Chondrocyte (in vitro differentiated cells): Measurements from ENCODE around the gene SSBP3. TPM values are rescaled to one million over a fixed set of nuclear protein-coding genes. Genes with fewer than 3 reads are reported as not detected.

Experiments used
- DNase-seq: peaks from one replicate; pipeline ENCODE4 v3.0.0; 2021; ENCODE audit warnings: mixed read lengths, low spot score
- H3K27ac Mint-ChIP-seq: one replicate; pipeline ENCODE4 v1.8.0; 2021; ENCODE audit warnings: mild to moderate bottlenecking, moderate library complexity, mixed read lengths; ENCODE audit not compliant: unreplicated experiment
- H3K27me3 Mint-ChIP-seq: 2 replicates; pipeline ENCODE4 v1.8.0; 2021; ENCODE audit warnings: low read depth, mixed read lengths
- H3K36me3 Mint-ChIP-seq: 2 replicates; pipeline ENCODE4 v1.8.0; 2021; ENCODE audit warnings: low read depth, mixed read lengths
- H3K4me1 Mint-ChIP-seq: 2 replicates; pipeline ENCODE4 v1.8.0; 2021; ENCODE audit warnings: low read depth, mild to moderate bottlenecking, mixed read lengths
- H3K4me3 Mint-ChIP-seq: one replicate; pipeline ENCODE4 v1.8.0; 2021; ENCODE audit warnings: mild to moderate bottlenecking, moderate library complexity, mixed read lengths; ENCODE audit not compliant: unreplicated experiment
- H3K9me3 Mint-ChIP-seq: 2 replicates; pipeline ENCODE4 v1.8.0; 2021; ENCODE audit warnings: low read depth, mixed read lengths
- total RNA-seq: library from RNA; stranded (reverse); gene quantifications from 3 replicates; pipeline ENCODE4 v1.2.1, GENCODE V29; 2021
- TF ChIP-seq, protein P1 (sequence below): fragments of 200-600 bp; sonication (generic); IDR thresholded peaks from 2 replicates; pipeline ENCODE4 v1.5.0; 2021; ENCODE audit warnings: antibody characterized with exemption, mild to moderate bottlenecking, moderate library complexity

Gene SSBP3
- total RNA-seq, 1 donor from 2014 or later = 22.0 TPM

- no peaks in the 10 kb centered on the region for H3K9me3 Mint-ChIP-seq
- DNase-seq = peak; percentile 34
- H3K27ac Mint-ChIP-seq = peak overlapping the region; percentile 80
- TF ChIP-seq, protein P1, sequence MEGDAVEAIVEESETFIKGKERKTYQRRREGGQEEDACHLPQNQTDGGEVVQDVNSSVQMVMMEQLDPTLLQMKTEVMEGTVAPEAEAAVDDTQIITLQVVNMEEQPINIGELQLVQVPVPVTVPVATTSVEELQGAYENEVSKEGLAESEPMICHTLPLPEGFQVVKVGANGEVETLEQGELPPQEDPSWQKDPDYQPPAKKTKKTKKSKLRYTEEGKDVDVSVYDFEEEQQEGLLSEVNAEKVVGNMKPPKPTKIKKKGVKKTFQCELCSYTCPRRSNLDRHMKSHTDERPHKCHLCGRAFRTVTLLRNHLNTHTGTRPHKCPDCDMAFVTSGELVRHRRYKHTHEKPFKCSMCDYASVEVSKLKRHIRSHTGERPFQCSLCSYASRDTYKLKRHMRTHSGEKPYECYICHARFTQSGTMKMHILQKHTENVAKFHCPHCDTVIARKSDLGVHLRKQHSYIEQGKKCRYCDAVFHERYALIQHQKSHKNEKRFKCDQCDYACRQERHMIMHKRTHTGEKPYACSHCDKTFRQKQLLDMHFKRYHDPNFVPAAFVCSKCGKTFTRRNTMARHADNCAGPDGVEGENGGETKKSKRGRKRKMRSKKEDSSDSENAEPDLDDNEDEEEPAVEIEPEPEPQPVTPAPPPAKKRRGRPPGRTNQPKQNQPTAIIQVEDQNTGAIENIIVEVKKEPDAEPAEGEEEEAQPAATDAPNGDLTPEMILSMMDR = no peak
- peaks cover 22% of the 10 kb centered on the region for H3K4me1 Mint-ChIP-seq
- no peaks in the 10 kb centered on the region for H3K27me3 Mint-ChIP-seq
- no peak overlapping the region for H3K4me3 Mint-ChIP-seq
- peaks cover 3% of the 10 kb centered on the region for H3K36me3 Mint-ChIP-seq
Measured at GRCh38 chr1:54384918-54385726, 21.1 kb downstream of the SSBP3 start.

DNA sequence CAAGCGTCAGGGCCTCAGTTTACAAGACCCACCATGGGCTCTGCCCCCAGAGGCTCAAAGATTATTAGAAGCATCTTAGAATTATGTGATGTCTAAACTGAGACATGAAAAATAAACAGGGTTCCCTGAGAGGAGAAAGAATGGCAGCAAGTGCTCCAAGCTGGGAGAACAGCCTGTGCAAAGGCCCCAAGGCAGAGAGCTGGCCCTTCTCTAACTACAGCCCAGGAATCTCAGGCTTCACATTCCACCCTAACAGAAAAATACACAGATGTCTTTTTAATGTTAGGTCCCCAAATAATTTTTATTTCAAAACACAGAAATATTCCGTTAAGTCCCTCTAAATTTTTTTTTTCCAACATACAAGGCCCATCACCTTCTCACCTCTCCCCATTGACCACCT lies 21.7 kb downstream of the SSBP3 start:
- TF ChIP-seq, protein P1 = no peak
- no peak for DNase-seq
- Mint-ChIP-seq H3K27me3 (no peaks in the 10 kb centered on the region), H3K9me3 (no peaks in the 10 kb centered on the region), H3K4me1 (peaks cover 22% of the 10 kb centered on the region), H3K36me3 (peaks cover 3% of the 10 kb centered on the region), H3K4me3 (no peak overlapping the region), H3K27ac (peak overlapping the region; percentile 80)

- no peak for DNase-seq
- Mint-ChIP-seq H3K36me3 (peaks cover 2% of the 10 kb centered on the region), H3K4me1 (peaks cover 27% of the 10 kb centered on the region), H3K27ac (no peak overlapping the region), H3K9me3 (no peaks in the 10 kb centered on the region), H3K27me3 (no peaks in the 10 kb centered on the region), H3K4me3 (no peak overlapping the region)
- TF ChIP-seq, protein P1 = no peak
Measured at GRCh38 chr1:54381524-54381923, 24.7 kb downstream of the SSBP3 start.

DNA sequence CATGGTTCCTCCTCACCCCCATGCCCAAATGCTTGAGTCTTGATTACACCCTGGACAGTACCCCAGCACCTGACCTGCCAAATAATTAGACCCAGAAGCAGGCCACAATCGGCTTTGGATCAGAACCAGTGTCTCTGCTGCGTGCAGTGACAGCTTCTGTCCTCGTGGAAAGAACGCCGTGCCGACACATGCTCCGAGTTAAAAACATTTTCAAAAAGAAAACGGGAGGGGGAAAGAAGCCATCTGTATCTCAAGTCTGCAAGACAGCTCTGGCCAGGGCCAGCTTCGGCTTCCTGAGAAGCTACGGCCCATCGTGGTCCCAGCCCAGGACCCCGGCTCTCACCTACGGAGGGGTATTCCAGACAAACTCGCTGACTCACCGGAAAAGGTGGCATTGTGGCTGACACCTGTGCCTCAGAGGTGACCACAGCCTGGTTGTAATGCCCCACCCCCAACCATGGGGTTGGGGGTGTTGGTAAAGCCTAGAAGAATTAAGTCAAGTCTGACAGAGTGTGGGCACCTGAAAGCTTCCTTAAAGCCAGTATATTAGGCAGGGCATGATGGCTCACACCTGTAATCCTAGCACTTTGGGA lies 25.8 kb downstream of the SSBP3 start:
- TF ChIP-seq, protein P1 = no peak
- Mint-ChIP-seq H3K4me1 (peaks cover 22% of the 10 kb centered on the region), H3K27me3 (no peaks in the 10 kb centered on the region), H3K36me3 (peaks cover 2% of the 10 kb centered on the region), H3K4me3 (no peak overlapping the region), H3K27ac (no peak overlapping the region), H3K9me3 (no peaks in the 10 kb centered on the region)
- DNase-seq = no peak

DNA sequence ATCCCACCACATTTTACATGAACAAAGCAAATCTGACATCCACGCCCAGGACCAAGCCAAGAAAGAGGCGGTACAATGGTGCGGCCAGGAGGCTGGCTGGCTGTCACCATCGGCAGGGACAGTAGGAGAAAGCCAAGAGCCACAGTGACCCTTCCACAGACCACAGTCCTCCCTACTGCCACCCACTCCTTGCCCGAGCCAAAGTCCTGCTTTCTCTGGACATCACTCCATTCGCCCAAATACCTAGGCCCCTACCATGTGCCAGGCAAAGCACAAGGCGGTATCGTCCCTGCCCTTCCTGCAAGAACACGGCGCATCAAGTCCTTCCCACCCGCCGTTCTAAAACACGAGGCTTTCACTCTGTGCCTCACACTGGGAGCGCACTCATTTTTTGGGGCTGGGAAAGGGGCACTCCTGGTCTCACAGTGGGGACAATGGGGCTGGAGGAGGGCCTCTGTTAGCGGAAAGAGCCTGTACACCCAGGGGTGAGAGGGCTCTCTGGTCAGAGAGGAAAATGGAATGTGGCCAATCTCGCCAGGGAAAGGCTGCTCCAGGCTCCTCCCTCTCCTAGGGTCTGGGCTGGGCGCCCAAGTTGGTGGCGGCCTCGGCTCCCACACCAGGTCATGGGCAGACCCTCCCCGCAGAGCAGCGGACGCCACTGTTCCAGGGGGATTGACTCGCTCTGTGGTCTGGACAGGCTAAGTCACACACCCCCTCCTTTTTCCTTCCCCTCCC lies 26.5 kb downstream of the SSBP3 start:
- H3K4me1 Mint-ChIP-seq = peaks cover 19% of the 10 kb centered on the region
- no peaks in the 10 kb centered on the region for H3K27me3 Mint-ChIP-seq
- H3K27ac Mint-ChIP-seq = no peak overlapping the region
- no peak for DNase-seq
- H3K9me3 Mint-ChIP-seq = no peaks in the 10 kb centered on the region
- no peak overlapping the region for H3K4me3 Mint-ChIP-seq
- peaks cover 2% of the 10 kb centered on the region for H3K36me3 Mint-ChIP-seq
- TF ChIP-seq, protein P1 = no peak
